ENCODE data around the gene EIPR1.
A peak's percentile ranks its signal among the peaks of the same experiment; 100 is the strongest.

The EIPR1 gene

GRCh38 chr2:3294493-3294892 lies 83.1 kb downstream of the EIPR1 start:
- no peak for TF ChIP-seq CTCF (IDR thresholded peaks at IDR 0.05)
- Histone ChIP-seq H3K4me3 (no peak overlapping the region), H3K27ac (no peak overlapping the region)
- no peak for DNase-seq (ENCODE audit: low spot score)

GRCh38 chr2:3294069-3294468 lies 83.5 kb downstream of the EIPR1 start:
- Histone ChIP-seq H3K27ac (no peak overlapping the region), H3K4me3 (no peak overlapping the region)
- DNase-seq (ENCODE audit: low spot score), result no peak
- TF ChIP-seq CTCF (IDR thresholded peaks at IDR 0.05), result no peak

- no peak for TF ChIP-seq CTCF (IDR thresholded peaks at IDR 0.05)
- Histone ChIP-seq H3K27ac (no peak overlapping the region), H3K4me3 (no peak overlapping the region)
- peak; percentile 46 for DNase-seq (ENCODE audit: low spot score)
These were observed 84.4 kb downstream of the EIPR1 start for GRCh38 chr2:3293221-3293620.

GRCh38 chr2:3292416-3292815 lies 85.2 kb downstream of the EIPR1 start:
- no peak for TF ChIP-seq CTCF (IDR thresholded peaks at IDR 0.05)
- no peak overlapping the region for H3K4me3 ChIP-seq
- no peak overlapping the region for H3K27ac ChIP-seq
- DNase-seq (ENCODE audit: low spot score), result peak; percentile 38

- Histone ChIP-seq H3K27ac (no peak overlapping the region), H3K4me3 (no peak overlapping the region)
- DNase-seq (ENCODE audit: low spot score), result no peak
- no peak for TF ChIP-seq CTCF (IDR thresholded peaks at IDR 0.05)
These were observed 85.9 kb downstream of the EIPR1 start for GRCh38 chr2:3291750-3292149.

- no peak overlapping the region for H3K4me3 ChIP-seq
- TF ChIP-seq CTCF (IDR thresholded peaks at IDR 0.05), result no peak
- H3K27ac ChIP-seq, result no peak overlapping the region
- DNase-seq (ENCODE audit: low spot score), result no peak
These were observed 86.5 kb downstream of the EIPR1 start for GRCh38 chr2:3291113-3291512.

- H3K4me3 ChIP-seq, result no peak overlapping the region
- H3K27ac ChIP-seq, result no peak overlapping the region
- DNase-seq (ENCODE audit: low spot score), result no peak
- no peak for TF ChIP-seq CTCF (IDR thresholded peaks at IDR 0.05)
These were observed 87.0 kb downstream of the EIPR1 start for GRCh38 chr2:3290655-3291054.
